Subcutaneous adipose tissue (tissue), 4 donors: Measurements from ENCODE around the gene SWSAP1. TPM values are rescaled to one million over a fixed set of nuclear protein-coding genes. Genes with fewer than 3 reads are reported as not detected.

Experiments used
- small RNA-seq: library from RNA; depleted of rRNA; stranded (forward); fragments of <200 nt; gene quantifications from one replicate; pipeline ENCODE3, GENCODE V24; 2016
- total RNA-seq, 4 donors: library from RNA; depleted of rRNA; stranded (reverse); fragments of >200 nt; gene quantifications; one replicate each; pipeline ENCODE4 v1.1.0, GENCODE V29; 2016
- TF ChIP-seq, protein P1 (sequence below): fragments of 450-650 bp; IDR thresholded peaks from one replicate; pipeline ENCODE4 v1.5.1; 2016; ENCODE audit warnings: low read depth, mild to moderate bottlenecking, control low read depth, antibody characterized with exemption, moderate library complexity

Gene SWSAP1
- total RNA-seq, 4 donors from 2014 or later: 0.66 to 3.0 (median 1.0) TPM; not detected in 1

DNA sequence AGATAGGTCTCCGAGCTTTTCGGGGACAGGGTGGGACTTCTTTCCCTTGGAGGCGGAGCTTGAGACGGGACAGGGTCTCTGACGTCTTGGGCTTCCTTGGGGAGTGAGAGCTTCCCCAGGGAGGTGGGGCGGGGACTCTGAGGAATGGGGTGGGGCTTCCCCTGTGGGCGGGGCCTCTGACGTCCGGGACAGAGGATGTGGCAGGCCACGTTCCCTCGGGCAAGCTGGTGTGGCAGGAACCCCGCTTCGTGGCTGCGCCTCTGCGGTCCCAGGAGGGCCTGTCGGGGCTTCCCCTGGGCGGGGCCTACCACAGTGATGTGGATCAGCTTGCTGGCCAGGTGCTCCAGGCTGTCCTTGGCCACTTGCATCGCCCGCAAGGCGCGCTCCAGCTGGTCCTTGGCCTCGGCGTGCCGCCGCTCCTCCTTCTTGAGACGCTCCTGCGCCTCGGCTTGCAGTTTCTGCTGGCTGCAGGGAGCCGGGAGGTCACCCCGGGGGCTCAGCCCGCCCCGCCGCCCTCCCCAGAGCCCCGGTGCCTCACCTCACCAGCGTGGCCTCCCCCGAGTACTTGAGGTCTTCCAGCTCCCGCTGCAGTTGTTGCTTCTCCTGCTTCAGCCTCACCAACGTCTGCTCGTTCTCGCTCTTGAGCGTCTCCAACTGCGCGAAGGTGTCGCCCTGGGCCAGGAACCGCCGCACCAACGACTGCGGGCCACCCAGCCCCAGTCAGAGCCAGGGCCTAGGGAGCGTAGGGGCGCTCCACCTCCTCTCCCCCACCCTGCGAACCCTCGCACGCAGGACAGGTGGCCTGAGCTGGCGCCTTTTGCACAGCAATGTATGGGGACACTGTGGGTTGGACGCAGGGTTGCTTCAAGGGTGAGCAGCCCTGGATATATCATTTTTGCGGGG is 47.9 kb downstream of the SWSAP1 start:
- TF ChIP-seq, protein P1, sequence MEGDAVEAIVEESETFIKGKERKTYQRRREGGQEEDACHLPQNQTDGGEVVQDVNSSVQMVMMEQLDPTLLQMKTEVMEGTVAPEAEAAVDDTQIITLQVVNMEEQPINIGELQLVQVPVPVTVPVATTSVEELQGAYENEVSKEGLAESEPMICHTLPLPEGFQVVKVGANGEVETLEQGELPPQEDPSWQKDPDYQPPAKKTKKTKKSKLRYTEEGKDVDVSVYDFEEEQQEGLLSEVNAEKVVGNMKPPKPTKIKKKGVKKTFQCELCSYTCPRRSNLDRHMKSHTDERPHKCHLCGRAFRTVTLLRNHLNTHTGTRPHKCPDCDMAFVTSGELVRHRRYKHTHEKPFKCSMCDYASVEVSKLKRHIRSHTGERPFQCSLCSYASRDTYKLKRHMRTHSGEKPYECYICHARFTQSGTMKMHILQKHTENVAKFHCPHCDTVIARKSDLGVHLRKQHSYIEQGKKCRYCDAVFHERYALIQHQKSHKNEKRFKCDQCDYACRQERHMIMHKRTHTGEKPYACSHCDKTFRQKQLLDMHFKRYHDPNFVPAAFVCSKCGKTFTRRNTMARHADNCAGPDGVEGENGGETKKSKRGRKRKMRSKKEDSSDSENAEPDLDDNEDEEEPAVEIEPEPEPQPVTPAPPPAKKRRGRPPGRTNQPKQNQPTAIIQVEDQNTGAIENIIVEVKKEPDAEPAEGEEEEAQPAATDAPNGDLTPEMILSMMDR: no peak

DNA sequence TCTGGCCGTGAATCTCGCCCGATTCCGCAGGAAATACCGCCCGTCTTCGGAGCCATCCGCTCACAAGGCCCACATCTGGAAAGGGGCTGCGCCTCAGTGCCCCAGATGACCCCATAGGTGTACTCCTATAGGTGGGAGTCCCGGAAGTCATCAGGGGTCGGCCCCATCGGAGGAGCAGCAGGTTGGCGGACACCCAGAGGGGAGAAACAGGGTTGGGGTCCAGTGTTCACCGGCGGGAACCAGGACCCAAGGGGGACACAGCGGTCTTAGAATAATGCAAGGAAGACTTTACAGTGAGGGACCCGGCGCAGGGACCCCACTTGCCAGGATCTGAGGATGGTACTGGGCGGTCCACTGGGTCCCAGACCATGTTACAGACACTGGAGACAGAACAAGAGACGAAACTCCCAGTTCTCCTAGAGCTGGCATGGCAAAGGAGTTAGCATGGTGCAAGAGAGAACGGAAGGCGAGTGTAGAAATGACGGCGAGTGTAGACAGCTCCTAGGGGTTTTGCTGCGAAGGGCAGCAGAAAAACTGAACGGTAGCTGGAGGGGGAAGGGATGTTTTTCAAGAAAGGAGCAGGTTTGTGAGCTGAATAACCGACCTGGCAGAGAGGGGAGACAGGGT is 48.8 kb downstream of the SWSAP1 start:
- TF ChIP-seq, protein P1: no peak

DNA sequence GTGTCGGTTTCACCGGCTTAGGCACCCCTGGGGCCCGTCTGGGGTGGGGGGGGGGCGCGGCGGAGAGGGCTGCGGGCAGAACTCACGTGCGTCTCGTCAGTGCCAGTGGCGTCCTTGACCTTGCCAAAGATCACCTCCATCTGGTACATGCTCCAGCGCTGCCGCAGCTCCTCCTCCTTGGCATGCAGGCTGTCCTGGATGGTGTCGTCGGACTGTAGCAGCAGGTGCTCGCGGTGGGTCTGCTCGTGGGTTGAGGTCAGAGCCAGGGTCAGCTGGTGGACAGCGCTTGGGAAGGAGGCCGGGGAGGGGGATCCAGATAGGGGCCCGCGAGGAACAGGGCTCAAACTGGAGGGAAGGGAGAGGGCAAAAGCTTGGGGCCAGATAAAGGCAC is 49.3 kb downstream of the SWSAP1 start:
- TF ChIP-seq, protein P1: no peak

Small RNA genes lying within 50 kb of the gene (small RNA-seq; reads per million reads assigned to genes)
- gene RF00019: 0.49 reads per million

Other genes with a start within 250 kb of the SWSAP1 start
- 1 to 10 TPM; 1.3 to 5.1 (median 4.2) TPM for gene SPC24, start 218.9 kb upstream of the SWSAP1 start, total RNA-seq
- gene KANK2, start 177.1 kb upstream of the SWSAP1 start, total RNA-seq: 100 to 1,000 TPM; 156 to 414 (median 327) TPM
- 10 to 100 TPM in 2 of 4 donors, 1 to 10 TPM in 2; 1.9 to 27.7 (median 14.8) TPM for gene ANGPTL8, start 135.0 kb upstream of the SWSAP1 start, total RNA-seq
- gene DOCK6, start 112.1 kb upstream of the SWSAP1 start, total RNA-seq: 100 to 1,000 TPM in 1 of 4 donors, 10 to 100 TPM in 3; 28.4 to 149 (median 40.6) TPM
- gene TSPAN16, start 78.5 kb upstream of the SWSAP1 start, total RNA-seq: not detected
- 10 to 100 TPM in 3 of 4 donors, 1 to 10 TPM in 1; 8.0 to 13.4 (median 11.5) TPM for gene RAB3D, start 35.0 kb upstream of the SWSAP1 start, total RNA-seq
- gene TMEM205, start 28.4 kb upstream of the SWSAP1 start, total RNA-seq: 100 to 1,000 TPM; 154 to 170 (median 160) TPM
- 10 to 100 TPM in 3 of 4 donors, 1 to 10 TPM in 1; 4.6 to 33.2 (median 15.7) TPM for gene CCDC159, start 28.1 kb upstream of the SWSAP1 start, total RNA-seq
- 10 to 100 TPM in 2 of 4 donors, 1 to 10 TPM in 2; 4.2 to 19.6 (median 9.3) TPM for gene PLPPR2, start 19.2 kb upstream of the SWSAP1 start, total RNA-seq
- 1 to 10 TPM; 1.5 to 8.1 (median 5.0) TPM for gene EPOR, start 9.6 kb downstream of the SWSAP1 start, total RNA-seq
- gene RGL3, start 44.6 kb downstream of the SWSAP1 start, total RNA-seq: 10 to 100 TPM in 1 of 4 donors, 1 to 10 TPM in 3; 4.7 to 17.5 (median 6.1) TPM
- gene ODAD3, start 60.5 kb downstream of the SWSAP1 start, total RNA-seq: under 1 TPM in 2 of 4 donors, not detected in 2; 0.17 to 0.33 TPM
- 100 to 1,000 TPM in 1 of 4 donors, 10 to 100 TPM in 3; 45.0 to 109 (median 76.1) TPM for gene PRKCSH, start 61.0 kb downstream of the SWSAP1 start, total RNA-seq
- gene ELAVL3, start 106.4 kb downstream of the SWSAP1 start, total RNA-seq: not detected
- gene ZNF653, start 131.2 kb downstream of the SWSAP1 start, total RNA-seq: 1 to 10 TPM in 3 of 4 donors, under 1 TPM in 1; 0.98 to 4.7 (median 3.4) TPM
- gene ECSIT, start 154.5 kb downstream of the SWSAP1 start, total RNA-seq: 10 to 100 TPM; 25.3 to 47.6 (median 35.7) TPM
- 1 to 10 TPM; 2.7 to 9.3 (median 5.2) TPM for gene CNN1, start 164.2 kb downstream of the SWSAP1 start, total RNA-seq
- gene ELOF1, start 184.6 kb downstream of the SWSAP1 start, total RNA-seq: 10 to 100 TPM; 19.9 to 29.2 (median 27.4) TPM
- gene ACP5, start 203.0 kb downstream of the SWSAP1 start, total RNA-seq: 100 to 1,000 TPM in 1 of 4 donors, 10 to 100 TPM in 3; 38.2 to 474 (median 69.0) TPM
- gene ZNF627, start 222.8 kb downstream of the SWSAP1 start, total RNA-seq: 10 to 100 TPM in 3 of 4 donors, 1 to 10 TPM in 1; 6.2 to 10.8 (median 10.4) TPM